SW 1271 (cell line): ENCODE data around the gene ADGRF4.
"Not testable (repeated sequence)": the region's sequence is repeated elsewhere in the genome, so short reads cannot be mapped to it uniquely, and the experiment has no call there.

Experiments used
- DNase-seq, 2 experiments: peaks; one replicate each; lab custom pipeline; 2025; lab: John Stamatoyannopoulos, UW

ADGRF4 gene

GRCh38 chr6:47734831-47735481 lies 36.6 kb downstream of the ADGRF4 start:
- no peak for DNase-seq

- no peak for DNase-seq
These were observed 37.8 kb downstream of the ADGRF4 start for GRCh38 chr6:47736083-47736700.

- DNase-seq: no peak
These were observed 39.0 kb downstream of the ADGRF4 start for GRCh38 chr6:47737406-47737805.

GRCh38 chr6:47740714-47741113 lies 42.3 kb downstream of the ADGRF4 start:
- DNase-seq: no peak

GRCh38 chr6:47741807-47742206 lies 43.4 kb downstream of the ADGRF4 start:
- DNase-seq: no peak

GRCh38 chr6:47743744-47744143 lies 45.4 kb downstream of the ADGRF4 start:
- no peak for DNase-seq

- DNase-seq: not testable (repeated sequence)
These were observed 46.9 kb downstream of the ADGRF4 start for GRCh38 chr6:47745269-47745668.

- no peak for DNase-seq
These were observed 51.4 kb downstream of the ADGRF4 start for GRCh38 chr6:47749757-47750156.

- DNase-seq: no peak
These were observed 54.4 kb downstream of the ADGRF4 start for GRCh38 chr6:47752801-47753200.

GRCh38 chr6:47759364-47759763 lies 61.0 kb downstream of the ADGRF4 start:
- no peak for DNase-seq

- DNase-seq: no peak
These were observed 64.1 kb downstream of the ADGRF4 start for GRCh38 chr6:47762502-47762901.

GRCh38 chr6:47766445-47766844 lies 68.1 kb downstream of the ADGRF4 start:
- no peak for DNase-seq

- DNase-seq: no peak
These were observed 68.7 kb downstream of the ADGRF4 start for GRCh38 chr6:47767102-47767501.

GRCh38 chr6:47769982-47770381 lies 71.6 kb downstream of the ADGRF4 start:
- no peak for DNase-seq
